K562 (cell line): Measurements from ENCODE around the gene SLC6A8. TPM values are rescaled to one million over a fixed set of nuclear protein-coding genes. Genes with fewer than 3 reads are reported as not detected.

ENCODE experiments used
- ATAC-seq: fragments of 200-7000 bp; cut with Tn5 transposase; 3 replicates; pipeline ENCODE4 v1.9.1; 2020; ENCODE audit warnings: moderate library complexity
- BruUV-seq: library from RNA; stranded (reverse); fragments of 400-500 nt; replicated peaks from 2 replicates; lab custom pipeline; 2021; lab: Mats Ljungman, UMichigan
- CTCF ChIA-PET: fragments of 300-600 bp; formaldehyde crosslinking; extraction: SDS; loops from one replicate; lab custom pipeline; 2021; ENCODE audit warnings: low intra/inter-chr PET ratio; lab: Yijun Ruan, JAX
- POLR2A ChIA-PET: fragments of 300-600, 350-650 bp; sonication (Branson Sonifier 250); formaldehyde crosslinking; extraction: SDS; loops from one replicate; lab custom pipeline; 2021; ENCODE audit warnings: antibody characterized with exemption, inconsistent platforms; lab: Yijun Ruan, JAX
- DNase-seq, 4 experiments: peaks; one replicate each; pipeline versions ENCODE4 v3.0.0 to v3.0.0-alpha.2; 2011 to 2018; ENCODE audit warnings: low spot score in 3 of 4, mixed read lengths in 3 of 4; ENCODE audit errors: extremely low read depth in 1 of 4
- FAIRE-seq: peaks from 2 replicates; lab custom pipeline; 2011; peaks lifted over from hg19 to GRCh38; lab: Jason Lieb, UNC
- H2AFZ ChIP-seq: 2 replicates; pipeline ENCODE4 v1.6.0; 2011; ENCODE audit warnings: low read depth, low read length, control low read depth, inconsistent platforms
- H3K27ac ChIP-seq: fragments of 200-600 bp; 3 replicates; pipeline ENCODE4 v1.8.0; 2011; ENCODE audit warnings: low read depth, mild to moderate bottlenecking, control low read depth, inconsistent platforms, low read length, moderate library complexity, mixed read lengths; ENCODE audit errors: extremely low read depth
- H3K27me3 ChIP-seq, 2 experiments: fragments of 300-600 bp in 1 of 2; 2 replicates in 1 of 2; 3 replicates in 1 of 2; pipeline versions ENCODE4 v1.6.0 to v1.8.0; 2011; ENCODE audit warnings: inconsistent platforms in 2 of 2, low read length in 2 of 2, mild to moderate bottlenecking in 1 of 2, mixed read lengths in 1 of 2, moderate library complexity in 1 of 2; ENCODE audit not compliant: control insufficient read depth in 2 of 2, insufficient read depth in 2 of 2
- H3K36me3 ChIP-seq: fragments of 300-600 bp; 3 replicates; pipeline ENCODE4 v1.8.0; 2011; ENCODE audit warnings: mild to moderate bottlenecking, low read length, inconsistent platforms; ENCODE audit not compliant: control insufficient read depth, insufficient read depth
- H3K4me1 ChIP-seq, 2 experiments: fragments of 200-600 bp in 1 of 2; replicated peaks in 1 of 2; 2 replicates in 1 of 2; 3 replicates in 1 of 2; pipeline versions ENCODE4 v1.5.1 to v1.8.0; 2011; ENCODE audit warnings: inconsistent platforms in 2 of 2, low read length in 2 of 2, mild to moderate bottlenecking in 1 of 2, mixed read lengths in 1 of 2, moderate library complexity in 1 of 2; ENCODE audit not compliant: control insufficient read depth in 2 of 2, insufficient read depth in 2 of 2
- H3K4me2 ChIP-seq: 2 replicates; pipeline ENCODE4 v1.6.1; 2011; ENCODE audit warnings: low read length, control low read depth, inconsistent platforms, mixed read lengths; ENCODE audit not compliant: insufficient read depth
- H3K4me3 ChIP-seq: fragments of 200-600 bp; sonication (generic), shearing (Covaris generic); 2 replicates; pipeline ENCODE4 v1.5.1; 2016; ENCODE audit warnings: control low read depth, inconsistent platforms
- H3K79me2 ChIP-seq: fragments of 200-600 bp; 3 replicates; pipeline ENCODE4 v1.8.0; 2011; ENCODE audit warnings: low read length, inconsistent platforms; ENCODE audit not compliant: control insufficient read depth, insufficient read depth
- H3K9ac ChIP-seq, 2 experiments: 2 replicates each; pipeline versions ENCODE4 v1.6.0 to v1.6.1; 2011; ENCODE audit warnings: low read depth in 2 of 2, low read length in 2 of 2, control low read depth in 1 of 2, inconsistent platforms in 1 of 2, mild to moderate bottlenecking in 1 of 2, mixed read lengths in 1 of 2; ENCODE audit not compliant: insufficient read depth in 1 of 2
- H3K9me1 ChIP-seq: one replicate; pipeline ENCODE4 v1.6.0; 2011; ENCODE audit warnings: inconsistent platforms, mild to moderate bottlenecking, low read length, moderate library complexity; ENCODE audit not compliant: control insufficient read depth, insufficient read depth
- H3K9me3 ChIP-seq: replicated peaks from 2 replicates; pipeline ENCODE4 v1.5.1; 2011; ENCODE audit warnings: low read depth, low read length, inconsistent platforms; ENCODE audit not compliant: control insufficient read depth, insufficient read depth
- H4K20me1 ChIP-seq: replicated peaks from 2 replicates; pipeline ENCODE4 v1.6.1; 2011; ENCODE audit warnings: low read length, inconsistent platforms, mixed read lengths; ENCODE audit not compliant: control insufficient read depth, insufficient read depth
- ATF7 ChIP-seq: fragments of 450-650 bp; IDR thresholded peaks from 2 replicates; pipeline ENCODE4 v1.7.1; 2014; ENCODE audit warnings: mild to moderate bottlenecking, moderate library complexity
- CHAMP1 ChIP-seq: fragments of 450-650 bp; IDR thresholded peaks from 2 replicates; pipeline ENCODE4 v1.6.1; 2016; ENCODE audit warnings: mild to moderate bottlenecking
- HCFC1 ChIP-seq: IDR thresholded peaks from 2 replicates; pipeline ENCODE4 v1.6.1; 2012; ENCODE audit warnings: low read depth, low read length, improper control_type of control experiment
- IRF2 ChIP-seq: sonication (generic); formaldehyde crosslinking; IDR thresholded peaks from 2 replicates; pipeline ENCODE4 v1.8.1; 2022; ENCODE audit warnings: mild to moderate bottlenecking, missing genetic modification reagents
- KLF13 ChIP-seq: fragments of 450-650 bp; IDR thresholded peaks from 2 replicates; pipeline ENCODE4 v1.6.1; 2016; ENCODE audit warnings: missing genetic modification characterization, low read depth, mild to moderate bottlenecking, missing compliant biosample characterization, moderate library complexity, borderline replicate concordance
- NBN ChIP-seq: fragments of 450-650 bp; IDR thresholded peaks from 2 replicates; pipeline ENCODE4 v1.6.1; 2016; ENCODE audit warnings: low read depth, mild to moderate bottlenecking
- NFXL1 ChIP-seq: fragments of 450-650 bp; formaldehyde crosslinking; IDR thresholded peaks from 2 replicates; pipeline ENCODE4 v1.4.0; 2021; ENCODE audit warnings: mild to moderate bottlenecking
- PHF21A ChIP-seq: fragments of 450-650 bp; IDR thresholded peaks from 2 replicates; pipeline ENCODE4 v1.6.1; 2017; ENCODE audit warnings: low read depth, borderline replicate concordance
- POLR2H ChIP-seq: IDR thresholded peaks from 2 replicates; pipeline ENCODE4 v1.6.1; 2016; ENCODE audit warnings: missing genetic modification characterization, low read depth, mild to moderate bottlenecking, control low read depth, missing compliant biosample characterization, moderate library complexity
- POLR3G ChIP-seq: IDR thresholded peaks from 2 replicates; pipeline ENCODE4 v1.6.1; 2011; ENCODE audit not compliant: insufficient read length, insufficient replicate concordance; ENCODE audit errors: extremely low read depth
- RBM15 ChIP-seq: fragments of 200-400 bp; formaldehyde crosslinking; IDR thresholded peaks from 2 replicates; pipeline ENCODE4 v1.6.1; 2018; ENCODE audit warnings: mild to moderate bottlenecking, low read length, moderate library complexity; ENCODE audit not compliant: insufficient read depth
- RFX5 ChIP-seq: IDR thresholded peaks from 2 replicates; pipeline ENCODE4 v1.6.1; 2011; ENCODE audit warnings: low read depth, mild to moderate bottlenecking, improper control_type of control experiment, low read length
- RUNX1 ChIP-seq: sonication (generic); IDR thresholded peaks from 2 replicates; pipeline ENCODE4 v1.6.1; 2016; ENCODE audit warnings: antibody characterized with exemption, low read depth
- TCF3 ChIP-seq: sonication (generic); formaldehyde crosslinking; IDR thresholded peaks from 2 replicates; pipeline ENCODE4 v1.4.0; 2020; ENCODE audit warnings: mild to moderate bottlenecking, missing genetic modification reagents
- ZNF3 ChIP-seq: fragments of 250-450 bp; sonication (Bioruptor Pico); IDR thresholded peaks from 2 replicates; pipeline ENCODE4 v1.5.0; 2021; ENCODE audit warnings: mild to moderate bottlenecking, moderate library complexity
- WGBS: fragments of 100-300 bp; shearing (Covaris generic); methylation state at CpG from one replicate; pipeline ENCODE4 v1.1.6; 2016; ENCODE audit warnings: low coverage, mixed read lengths; ENCODE audit not compliant: insufficient coverage; ENCODE audit errors: missing lambda C conversion rate; 5-methylcytosine and 5-hydroxymethylcytosine counted together
- in situ Hi-C: fragments of 300-500 bp; cut with MboI; formaldehyde crosslinking; loops from 4 replicates; pipeline ENCODE4 v1.15.0; 2018; ENCODE audit warnings: inconsistent platforms, mixed read lengths
- intact Hi-C: fragments of 100-400 bp; cut with micrococcal nuclease; formaldehyde crosslinking; loops from 2 replicates; pipeline ENCODE4 v1.14.2; 2022
- polyA plus RNA-seq, 8 experiments: library from polyadenylated mRNA; depleted of rRNA in 4 of 8; stranded (reverse) in 5 of 8; unstranded in 3 of 8; fragments of >200 nt; fragmentation: Nextera tagmentation in 2 of 8; fragmentation: Illumina TruSeq in 1 of 8; extraction: Ambion mirVana in 2 of 8; extraction: Trizol in 1 of 8; gene quantifications; 2 replicates each; pipeline versions ENCODE4 v1.2.1 to v1.2.3, GENCODE V29; 2011 to 2014; ENCODE audit warnings: inconsistent platforms in 1 of 8, missing spikeins in 1 of 8
- total RNA-seq, 7 experiments: library from RNA; depleted of rRNA in 6 of 7; stranded (reverse); fragments of >200 nt in 6 of 7; fragmentation: Illumina TruSeq in 2 of 7; extraction: Trizol in 2 of 7; gene quantifications; 2 replicates each; pipeline versions ENCODE4 v1.2.1 to v1.2.3, GENCODE V29; 2011 to 2021; ENCODE audit warnings: low replicate concordance in 1 of 7
- TF ChIP-seq, protein P1 (sequence below): fragments of 250-450 bp; sonication (Bioruptor Pico); IDR thresholded peaks from 2 replicates; pipeline ENCODE4 v1.5.0; 2021

Gene SLC6A8
- total and polyA plus RNA-seq, 9 of the 15 experiments (the other 6 are each of a cell fraction or from before 2014, with no cell fraction given), result 0.68 to 144 (median 34.3) TPM

DNA sequence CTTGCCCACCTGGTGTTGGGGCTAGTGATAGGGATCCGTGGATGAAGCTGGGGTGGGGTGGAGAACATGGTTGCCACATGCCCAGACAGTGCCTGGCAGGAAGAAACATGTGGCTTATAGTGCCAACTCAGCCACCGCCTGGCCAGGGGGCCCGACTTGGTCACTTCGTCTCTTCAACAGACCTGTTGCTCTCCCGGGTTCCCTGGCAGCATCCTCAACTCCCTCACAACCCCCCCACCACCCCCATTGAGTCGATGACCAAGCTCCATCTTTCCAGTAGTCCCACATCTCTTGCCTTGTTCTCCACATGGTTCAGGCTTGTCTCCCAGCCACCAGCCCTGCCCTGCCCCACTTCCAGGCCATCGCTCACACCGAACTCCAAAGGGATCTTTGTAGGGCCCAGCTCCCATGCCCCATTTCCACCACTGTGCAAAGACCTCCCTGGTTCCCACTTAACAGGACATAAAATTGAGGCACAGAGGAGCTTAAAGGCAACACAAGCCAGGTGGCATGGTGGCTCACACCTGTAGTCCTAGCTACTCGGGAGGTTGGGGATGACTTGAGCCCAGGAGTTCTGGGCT is 21.9 kb upstream of the SLC6A8 start:
- Histone ChIP-seq H3K9me3 (no peaks in the 10 kb centered on the region), H3K4me3 (no peak overlapping the region), H4K20me1 (no peaks in the 10 kb centered on the region), H3K27ac (no peak overlapping the region), H3K27me3 (peaks cover 2 to 18% of the 10 kb centered on the region in 2 experiments; a peak in 3 of 5 replicates)
- no TSS peak for BruUV-seq
- WGBS, result 0% methylated on average over 9 of the region's 9 CpGs
- TF ChIP-seq RBM15 (no peak), HCFC1 (no peak), POLR2H (no peak), PHF21A (no peak), IRF2 (CRISPR knock-in tag) (no peak), KLF13 (no peak), CHAMP1 (no peak), NBN (no peak), ATF7 (no peak), RUNX1 (no peak), NFXL1 (no peak), TCF3 (CRISPR knock-in tag) (no peak), RFX5 (no peak), ZNF3 (no peak), POLR3G (no peak)
- TF ChIP-seq, protein P1, sequence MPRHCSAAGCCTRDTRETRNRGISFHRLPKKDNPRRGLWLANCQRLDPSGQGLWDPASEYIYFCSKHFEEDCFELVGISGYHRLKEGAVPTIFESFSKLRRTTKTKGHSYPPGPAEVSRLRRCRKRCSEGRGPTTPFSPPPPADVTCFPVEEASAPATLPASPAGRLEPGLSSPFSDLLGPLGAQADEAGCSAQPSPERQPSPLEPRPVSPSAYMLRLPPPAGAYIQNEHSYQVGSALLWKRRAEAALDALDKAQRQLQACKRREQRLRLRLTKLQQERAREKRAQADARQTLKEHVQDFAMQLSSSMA (CRISPR knock-in tag), result no peak
- TF ChIP-seq, all 486 proteins: peak for 0
- Histone ChIP-seq H3K9ac (no peak overlapping the region), H3K9me1 (peaks cover 4% of the 10 kb centered on the region), H3K4me2 (no peak overlapping the region), H3K4me1 (peaks cover 3 to 32% of the 10 kb centered on the region in 2 experiments; a peak in 4 of 5 replicates), H3K36me3 (no peaks in the 10 kb centered on the region), H3K79me2 (no peaks in the 10 kb centered on the region), H2AFZ (no peak overlapping the region)
- FAIRE-seq (no peak), ATAC-seq (no peak), DNase-seq (no peak)
- CTCF ChIA-PET, result interaction anchor here (0.6 kb wide), 2 partner anchors 11 to 92 kb away, joined by 3 to 4 read pairs; no protein-coding TSS in a partner anchor
- intact Hi-C loops (loop anchor here (5.0 to 10.0 kb wide), 3 partner anchors 109 to 711 kb away; no protein-coding TSS in a partner anchor), in situ Hi-C loops (loop anchor here (5.0 to 10.0 kb wide), 3 partner anchors 54 to 721 kb away; no protein-coding TSS in a partner anchor)
- POLR2A ChIA-PET, result interaction anchor here (0.6 to 1.0 kb wide), 3 partner anchors 9 to 209 kb away, joined by 3 read pairs; no protein-coding TSS in a partner anchor
